Measurements from ENCODE around the gene RNF43. TPM values are rescaled to one million over a fixed set of nuclear protein-coding genes. Genes with fewer than 3 reads are reported as not detected.

The RNF43 gene
- total RNA-seq, 1 experiment from 2014 or later = 42.2 TPM

DNA sequence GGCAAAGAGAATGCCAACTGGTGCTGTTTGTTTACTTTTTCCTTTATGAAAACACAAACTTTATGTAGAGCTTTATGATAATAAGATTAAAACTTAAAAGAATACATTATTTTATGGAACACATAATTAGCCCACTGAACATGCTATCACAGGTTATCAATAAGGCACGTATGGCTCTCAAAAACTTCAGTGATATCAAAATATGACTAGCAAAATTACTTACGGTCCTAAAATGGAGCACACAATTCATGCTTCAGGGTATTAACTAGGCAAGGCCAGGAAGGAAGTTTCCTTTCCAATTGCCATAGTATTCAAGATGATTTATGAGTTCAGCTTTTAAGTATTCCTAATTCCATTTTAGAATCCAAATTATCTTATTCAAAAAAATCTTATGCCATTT is 3.6 kb downstream of the RNF43 start:
- Histone ChIP-seq H3K27me3 (ENCODE audit: insufficient read depth, low read length) (no peaks in the 10 kb centered on the region), H3K9ac (ENCODE audit: low read length) (peak overlapping the region; percentile 80), H2AFZ (ENCODE audit: low read depth, low read length, poor library complexity, severe bottlenecking) (no peak overlapping the region), H3K4me2 (ENCODE audit: low read length) (peak overlapping the region; percentile 86), H3K4me3 (replicated peaks in 1 of 2; ENCODE audit: low read depth in 1 of 2, low read length in 2 of 2) (peak overlapping the region; percentile 66 to 68; a peak in 3 of 4 replicates), H3K36me3 (ENCODE audit: control insufficient read depth in 1 of 2, insufficient read depth in 2 of 2, low read length in 2 of 2) (peaks cover 0 to 8% of the 10 kb centered on the region in 2 experiments; a peak in 2 of 4 replicates), H3K9me2 (ENCODE audit: insufficient read depth) (no peaks in the 10 kb centered on the region), H3K79me2 (ENCODE audit: insufficient read depth, low read length) (peaks cover 86% of the 10 kb centered on the region), H3K4me1 (ENCODE audit: control insufficient read depth in 1 of 2, insufficient read depth in 2 of 2, low read length in 2 of 2) (peaks cover 78 to 94% of the 10 kb centered on the region in 2 experiments), H3K27ac (ENCODE audit: low read depth, low read length) (peak overlapping the region; percentile 78; the same call in 1 of the 2 replicates), H3K9me3 (ENCODE audit: control insufficient read depth in 1 of 2, insufficient read depth in 1 of 2, low read depth in 1 of 2, low read length in 2 of 2) (no peaks in the 10 kb centered on the region), H4K20me1 (ENCODE audit: insufficient read depth) (no peaks in the 10 kb centered on the region)
- ChIA-PET RAD21 (ENCODE audit: low non-redundant PET in 1 of 2, low total read pairs in 2 of 2, uncharacterized antibody in 2 of 2, unreplicated experiment in 2 of 2) (no interaction called here), POLR2A (interaction anchor here (0.6 to 4.6 kb wide), 8 partner anchors 9 to 217 kb away, joined by 3 to 54 read pairs (median 4); partner anchors contain the start of gene SUPT4H1), CTCF (interaction anchor here (1.3 to 1.8 kb wide), 3 partner anchors 62 to 214 kb away, joined by 3 to 5 read pairs (median 4); partner anchors contain the start of gene SUPT4H1)
- no peak for TF ChIP-seq SP1 (IDR thresholded peaks at IDR 0.05; ENCODE audit: low read depth)
- TF ChIP-seq, protein P1, sequence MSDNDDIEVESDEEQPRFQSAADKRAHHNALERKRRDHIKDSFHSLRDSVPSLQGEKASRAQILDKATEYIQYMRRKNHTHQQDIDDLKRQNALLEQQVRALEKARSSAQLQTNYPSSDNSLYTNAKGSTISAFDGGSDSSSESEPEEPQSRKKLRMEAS (IDR thresholded peaks at IDR 0.05) = no peak
- no peak for TF ChIP-seq ZFX (IDR thresholded peaks at IDR 0.05)
- TF ChIP-seq EGR1 (IDR thresholded peaks at IDR 0.05; ENCODE audit: low read depth) = no peak
- TF ChIP-seq, protein P2, sequence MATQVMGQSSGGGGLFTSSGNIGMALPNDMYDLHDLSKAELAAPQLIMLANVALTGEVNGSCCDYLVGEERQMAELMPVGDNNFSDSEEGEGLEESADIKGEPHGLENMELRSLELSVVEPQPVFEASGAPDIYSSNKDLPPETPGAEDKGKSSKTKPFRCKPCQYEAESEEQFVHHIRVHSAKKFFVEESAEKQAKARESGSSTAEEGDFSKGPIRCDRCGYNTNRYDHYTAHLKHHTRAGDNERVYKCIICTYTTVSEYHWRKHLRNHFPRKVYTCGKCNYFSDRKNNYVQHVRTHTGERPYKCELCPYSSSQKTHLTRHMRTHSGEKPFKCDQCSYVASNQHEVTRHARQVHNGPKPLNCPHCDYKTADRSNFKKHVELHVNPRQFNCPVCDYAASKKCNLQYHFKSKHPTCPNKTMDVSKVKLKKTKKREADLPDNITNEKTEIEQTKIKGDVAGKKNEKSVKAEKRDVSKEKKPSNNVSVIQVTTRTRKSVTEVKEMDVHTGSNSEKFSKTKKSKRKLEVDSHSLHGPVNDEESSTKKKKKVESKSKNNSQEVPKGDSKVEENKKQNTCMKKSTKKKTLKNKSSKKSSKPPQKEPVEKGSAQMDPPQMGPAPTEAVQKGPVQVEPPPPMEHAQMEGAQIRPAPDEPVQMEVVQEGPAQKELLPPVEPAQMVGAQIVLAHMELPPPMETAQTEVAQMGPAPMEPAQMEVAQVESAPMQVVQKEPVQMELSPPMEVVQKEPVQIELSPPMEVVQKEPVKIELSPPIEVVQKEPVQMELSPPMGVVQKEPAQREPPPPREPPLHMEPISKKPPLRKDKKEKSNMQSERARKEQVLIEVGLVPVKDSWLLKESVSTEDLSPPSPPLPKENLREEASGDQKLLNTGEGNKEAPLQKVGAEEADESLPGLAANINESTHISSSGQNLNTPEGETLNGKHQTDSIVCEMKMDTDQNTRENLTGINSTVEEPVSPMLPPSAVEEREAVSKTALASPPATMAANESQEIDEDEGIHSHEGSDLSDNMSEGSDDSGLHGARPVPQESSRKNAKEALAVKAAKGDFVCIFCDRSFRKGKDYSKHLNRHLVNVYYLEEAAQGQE (IDR thresholded peaks at IDR 0.05; ENCODE audit: low read depth) = no peak
- no peak for TF ChIP-seq CBX3 (IDR thresholded peaks at IDR 0.05; ENCODE audit: low read depth)
- TF ChIP-seq YY1 (IDR thresholded peaks at IDR 0.05; ENCODE audit: extremely low read depth, insufficient replicate concordance, low read depth, low read length) = no peak
- TF ChIP-seq, protein P3, sequence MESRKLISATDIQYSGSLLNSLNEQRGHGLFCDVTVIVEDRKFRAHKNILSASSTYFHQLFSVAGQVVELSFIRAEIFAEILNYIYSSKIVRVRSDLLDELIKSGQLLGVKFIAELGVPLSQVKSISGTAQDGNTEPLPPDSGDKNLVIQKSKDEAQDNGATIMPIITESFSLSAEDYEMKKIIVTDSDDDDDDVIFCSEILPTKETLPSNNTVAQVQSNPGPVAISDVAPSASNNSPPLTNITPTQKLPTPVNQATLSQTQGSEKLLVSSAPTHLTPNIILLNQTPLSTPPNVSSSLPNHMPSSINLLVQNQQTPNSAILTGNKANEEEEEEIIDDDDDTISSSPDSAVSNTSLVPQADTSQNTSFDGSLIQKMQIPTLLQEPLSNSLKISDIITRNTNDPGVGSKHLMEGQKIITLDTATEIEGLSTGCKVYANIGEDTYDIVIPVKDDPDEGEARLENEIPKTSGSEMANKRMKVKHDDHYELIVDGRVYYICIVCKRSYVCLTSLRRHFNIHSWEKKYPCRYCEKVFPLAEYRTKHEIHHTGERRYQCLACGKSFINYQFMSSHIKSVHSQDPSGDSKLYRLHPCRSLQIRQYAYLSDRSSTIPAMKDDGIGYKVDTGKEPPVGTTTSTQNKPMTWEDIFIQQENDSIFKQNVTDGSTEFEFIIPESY (IDR thresholded peaks at IDR 0.05; ENCODE audit: extremely low read depth, insufficient replicate concordance, low read length) = no peak
- TF ChIP-seq ATF3 (IDR thresholded peaks at IDR 0.05) = no peak
- no peak for TF ChIP-seq RAD21 (IDR thresholded peaks at IDR 0.05; ENCODE audit: low read depth)
- TF ChIP-seq SIN3A (IDR thresholded peaks at IDR 0.05; ENCODE audit: low read depth) = no peak
- TF ChIP-seq TCF7L2 (IDR thresholded peaks at IDR 0.05; ENCODE audit: borderline replicate concordance, extremely low read depth, insufficient read depth, insufficient read length) = no peak
- no peak for TF ChIP-seq POLR2AphosphoS5 (IDR thresholded peaks at IDR 0.05; ENCODE audit: low read depth, low read length)
- no peak for TF ChIP-seq ELF1 (IDR thresholded peaks at IDR 0.05; ENCODE audit: borderline replicate concordance, low read depth)
- intact Hi-C loops (cut with micrococcal nuclease) = no loop called here
- ATAC-seq (no peak), DNase-seq (ENCODE audit: low read depth, low spot score) (no peak)
- BruUV-seq (replicated peaks) = no TSS peak
